ENCODE results near the gene LAS1L.

GRCh38 chrX:65578346-65578745 is 43.8 kb upstream of the LAS1L start:
- no peak for TF ChIP-seq POLR2A (IDR thresholded peaks at IDR 0.05; ENCODE audit: low read depth, low read length)
- TF ChIP-seq POLR2AphosphoS5 (IDR thresholded peaks at IDR 0.05; ENCODE audit: low read depth, low read length), result no peak
- TF ChIP-seq TAF1 (IDR thresholded peaks at IDR 0.05; ENCODE audit: low read depth, low read length), result no peak
- no peak for TF ChIP-seq SPI1 (IDR thresholded peaks at IDR 0.05; ENCODE audit: low read depth, low read length)
- no peak for TF ChIP-seq PAX5 (IDR thresholded peaks at IDR 0.05; ENCODE audit: insufficient read depth, low read length, severe bottlenecking)
